H9 (cell line): ENCODE measurements around the gene UQCRHL. TPM values are rescaled to one million over a fixed set of nuclear protein-coding genes. Genes with fewer than 3 reads are reported as not detected.

Experiments
- DNase-seq: peaks from one replicate; pipeline ENCODE4 v3.0.0-alpha.2; 2017
- H2AFZ ChIP-seq: one replicate; pipeline ENCODE4 v1.6.1; 2013; ENCODE audit warnings: mild to moderate bottlenecking, low read length, control low read depth, moderate library complexity
- H2AK5ac ChIP-seq: 2 replicates; pipeline ENCODE4 v1.6.1; 2013; ENCODE audit warnings: low read length, control low read depth, mixed read lengths; ENCODE audit not compliant: insufficient read length
- H2BK120ac ChIP-seq: one replicate; pipeline ENCODE4 v1.6.1; 2013; ENCODE audit warnings: low read depth, mild to moderate bottlenecking, low read length, control low read depth, inconsistent platforms; ENCODE audit not compliant: poor library complexity, severe bottlenecking
- H2BK12ac ChIP-seq: 2 replicates; pipeline ENCODE4 v1.6.1; 2013; ENCODE audit warnings: low read length, control low read depth, mixed read lengths, low read depth; ENCODE audit not compliant: insufficient read length
- H2BK15ac ChIP-seq: 2 replicates; pipeline ENCODE4 v1.6.1; 2013; ENCODE audit warnings: low read depth, low read length, control low read depth
- H2BK20ac ChIP-seq: one replicate; pipeline ENCODE4 v1.6.1; 2013; ENCODE audit warnings: low read depth, mild to moderate bottlenecking, low read length, control low read depth, inconsistent platforms; ENCODE audit not compliant: poor library complexity, severe bottlenecking
- H2BK5ac ChIP-seq: 2 replicates; pipeline ENCODE4 v1.6.1; 2013; ENCODE audit warnings: low read length, control low read depth, mixed read lengths; ENCODE audit not compliant: insufficient read length
- H3K14ac ChIP-seq: 2 replicates; pipeline ENCODE4 v1.6.1; 2013; ENCODE audit warnings: low read length, control low read depth; ENCODE audit not compliant: insufficient read depth
- H3K18ac ChIP-seq: 2 replicates; pipeline ENCODE4 v1.6.1; 2013; ENCODE audit warnings: low read depth, mild to moderate bottlenecking, mixed read lengths, low read length, control low read depth; ENCODE audit not compliant: insufficient read length
- H3K23ac ChIP-seq: 2 replicates; pipeline ENCODE4 v1.6.1; 2013; ENCODE audit warnings: low read length, control low read depth, mixed read lengths, low read depth; ENCODE audit not compliant: insufficient read length
- H3K23me2 ChIP-seq: 2 replicates; pipeline ENCODE4 v1.6.1; 2013; ENCODE audit warnings: low read depth, mild to moderate bottlenecking, mixed read lengths, low read length, control low read depth; ENCODE audit not compliant: insufficient read length, poor library complexity, severe bottlenecking
- H3K27ac ChIP-seq: 2 replicates; pipeline ENCODE4 v1.5.1; 2013; ENCODE audit warnings: low read length, control low read depth, mixed read lengths, low read depth; ENCODE audit not compliant: insufficient read length
- H3K27me3 ChIP-seq: 2 replicates; pipeline ENCODE4 v1.6.1; 2013; ENCODE audit warnings: low read length, control low read depth, inconsistent platforms; ENCODE audit not compliant: insufficient read depth
- H3K4ac ChIP-seq: 2 replicates; pipeline ENCODE4 v1.6.1; 2013; ENCODE audit warnings: low read depth, mild to moderate bottlenecking, control low read depth, inconsistent platforms, low read length, moderate library complexity
- H3K4me1 ChIP-seq: 2 replicates; pipeline ENCODE4 v1.6.1; 2013; ENCODE audit warnings: low read length, control low read depth, inconsistent platforms; ENCODE audit not compliant: insufficient read depth
- H3K4me2 ChIP-seq: 2 replicates; pipeline ENCODE4 v1.6.1; 2013; ENCODE audit warnings: low read length, control low read depth, mixed read lengths; ENCODE audit not compliant: insufficient read length, insufficient read depth
- H3K56ac ChIP-seq: 2 replicates; pipeline ENCODE4 v1.6.1; 2013; ENCODE audit warnings: low read depth, mild to moderate bottlenecking, mixed read lengths, low read length, control low read depth; ENCODE audit not compliant: insufficient read length
- H3K79me1 ChIP-seq: 2 replicates; pipeline ENCODE4 v1.6.1; 2013; ENCODE audit warnings: low read depth, mild to moderate bottlenecking, moderate library complexity, low read length, control low read depth, inconsistent platforms; ENCODE audit not compliant: insufficient read depth, poor library complexity, severe bottlenecking
- H3K79me2 ChIP-seq: 2 replicates; pipeline ENCODE4 v1.6.1; 2013; ENCODE audit warnings: low read length, control low read depth, inconsistent platforms; ENCODE audit not compliant: insufficient read depth
- H3K9ac ChIP-seq: 2 replicates; pipeline ENCODE4 v1.6.1; 2013; ENCODE audit warnings: low read length, control low read depth, mixed read lengths; ENCODE audit not compliant: insufficient read length; ENCODE audit errors: extremely low read depth
- H3K9me3 ChIP-seq: one replicate; pipeline ENCODE4 v1.6.1; 2013; ENCODE audit warnings: low read depth, low read length, inconsistent platforms; ENCODE audit not compliant: control insufficient read depth
- H3T11ph ChIP-seq: one replicate; pipeline ENCODE4 v1.6.1; 2013; ENCODE audit warnings: mild to moderate bottlenecking, low read length, control low read depth, inconsistent platforms
- H4K20me1 ChIP-seq: one replicate; pipeline ENCODE4 v1.6.1; 2013; ENCODE audit not compliant: control insufficient read depth, insufficient read length, insufficient read depth
- H4K5ac ChIP-seq: 2 replicates; pipeline ENCODE4 v1.6.1; 2013; ENCODE audit warnings: low read depth, mild to moderate bottlenecking, mixed read lengths, low read length, control low read depth; ENCODE audit not compliant: insufficient read length
- H4K8ac ChIP-seq: replicated peaks from 2 replicates; pipeline ENCODE4 v1.6.1; 2013; ENCODE audit warnings: low read length, control low read depth, mixed read lengths, low read depth; ENCODE audit not compliant: insufficient read length
- H4K91ac ChIP-seq: 2 replicates; pipeline ENCODE4 v1.6.1; 2013; ENCODE audit warnings: low read depth, mild to moderate bottlenecking, moderate library complexity, mixed read lengths, low read length, control low read depth; ENCODE audit not compliant: insufficient read length
- H3K27ac Mint-ChIP-seq, 3 experiments: 2 replicates in 2 of 3; 3 replicates in 1 of 3; pipeline ENCODE4 v1.8.0; 2020 to 2021; ENCODE audit warnings: mixed read lengths in 3 of 3, mild to moderate bottlenecking in 1 of 3, moderate library complexity in 1 of 3
- H3K27me3 Mint-ChIP-seq: 2 replicates; pipeline ENCODE4 v1.8.0; 2021; ENCODE audit warnings: low read depth, mild to moderate bottlenecking, moderate library complexity, mixed read lengths
- H3K36me3 Mint-ChIP-seq, 3 experiments: 2 replicates in 2 of 3; 3 replicates in 1 of 3; pipeline ENCODE4 v1.8.0; 2020 to 2021; ENCODE audit warnings: low read depth in 3 of 3, mixed read lengths in 3 of 3; ENCODE audit not compliant: insufficient read depth in 1 of 3
- H3K4me1 Mint-ChIP-seq, 2 experiments: 2 replicates each; pipeline ENCODE4 v1.8.0; 2020; ENCODE audit warnings: mixed read lengths in 2 of 2
- H3K4me3 Mint-ChIP-seq, 2 experiments: 2 replicates in 1 of 2; 3 replicates in 1 of 2; pipeline ENCODE4 v1.8.0; 2020 to 2021; ENCODE audit warnings: mild to moderate bottlenecking in 2 of 2, mixed read lengths in 2 of 2, moderate library complexity in 1 of 2
- H3K9me3 Mint-ChIP-seq, 2 experiments: 2 replicates in 1 of 2; 3 replicates in 1 of 2; pipeline ENCODE4 v1.8.0; 2020; ENCODE audit warnings: mild to moderate bottlenecking in 2 of 2, mixed read lengths in 2 of 2, moderate library complexity in 1 of 2
- CTCF ChIP-seq: fragments of 200-600 bp; sonication (generic); conservative IDR thresholded peaks from 3 replicates; pipeline ENCODE4 v1.8.0; 2021; ENCODE audit warnings: antibody characterized with exemption, mild to moderate bottlenecking
- WGBS: extraction: QIAGEN DNeasy Blood & Tissue Kit; methylation state at CpG from one replicate; pipeline ENCODE4 v1.1.7; 2013; ENCODE audit warnings: missing lambda C conversion rate, low lambda C conversion rate, mixed read lengths; ENCODE audit not compliant: insufficient read length; ENCODE audit errors: extremely low coverage; 5-methylcytosine and 5-hydroxymethylcytosine counted together
- total RNA-seq: library from RNA; stranded (reverse); gene quantifications from 2 replicates; pipeline ENCODE4 v1.2.1, GENCODE V29; 2021

The UQCRHL gene
- total RNA-seq, 1 experiment from 2014 or later, result 2.0 TPM

- H3K4me2 ChIP-seq, result no peak overlapping the region
- H4K8ac ChIP-seq, result no peak overlapping the region
- no peaks in the 10 kb centered on the region for H3K27me3 Mint-ChIP-seq
- no peaks in the 10 kb centered on the region for H3K79me1 ChIP-seq
- H3K27me3 ChIP-seq, result no peaks in the 10 kb centered on the region
- H3K27ac Mint-ChIP-seq, result peak overlapping the region in 2 of 3 experiments; percentile 27 to 90; a peak in 3 of 7 replicates
- H4K20me1 ChIP-seq, result no peaks in the 10 kb centered on the region
- no peaks in the 10 kb centered on the region for H3K79me2 ChIP-seq
- no peak overlapping the region for H2BK120ac ChIP-seq
- H3K4ac ChIP-seq, result no peak overlapping the region
- DNase-seq, result no peak
- no peak overlapping the region for H2BK15ac ChIP-seq
- H2AK5ac ChIP-seq, result no peak overlapping the region
- H3K18ac ChIP-seq, result no peak overlapping the region
- H3K56ac ChIP-seq, result no peak overlapping the region
- no peak overlapping the region for H3T11ph ChIP-seq
- H3K27ac ChIP-seq, result no peak overlapping the region
- no peak overlapping the region for H2BK12ac ChIP-seq
- H3K4me1 ChIP-seq, result no peaks in the 10 kb centered on the region
- no peak overlapping the region for H4K91ac ChIP-seq
- WGBS, result no CpG with 5 or more reads among the region's 8 CpGs
- H2BK20ac ChIP-seq, result no peak overlapping the region
- no peaks in the 10 kb centered on the region for H3K4me1 Mint-ChIP-seq
- peaks cover 10 to 39% (median 18%) of the 10 kb centered on the region in 3 experiments for H3K36me3 Mint-ChIP-seq
- TF ChIP-seq CTCF, result no peak
- no peak overlapping the region for H4K5ac ChIP-seq
- H3K23me2 ChIP-seq, result no peaks in the 10 kb centered on the region
- no peak overlapping the region for H3K14ac ChIP-seq
- no peak overlapping the region for H3K9ac ChIP-seq
- no peak overlapping the region for H2BK5ac ChIP-seq
- no peak overlapping the region for H3K4me3 Mint-ChIP-seq
- H3K23ac ChIP-seq, result no peak overlapping the region
- H2AFZ ChIP-seq, result no peak overlapping the region
- H3K9me3 Mint-ChIP-seq, result no peaks in the 10 kb centered on the region
- H3K9me3 ChIP-seq, result no peaks in the 10 kb centered on the region
Measured at GRCh38 chr1:15785683-15786082, 21.8 kb downstream of the UQCRHL start.
